Fibroblast of lung (primary cell): ENCODE results near the gene POR.

ENCODE experiments used
- EZH2 ChIP-seq: IDR thresholded peaks from 2 replicates; pipeline ENCODE4 v1.5.1; 2012; ENCODE audit warnings: low read length, control low read depth, mild to moderate bottlenecking; ENCODE audit errors: missing control alignments
- TF ChIP-seq, protein P1 (sequence below), 2 donors: IDR thresholded peaks in 1 of 2; conservative IDR thresholded peaks in 1 of 2; 1 replicate in 1 of 2; 2 replicates in 1 of 2; pipeline ENCODE4 v1.5.1; 2011 to 2012; ENCODE audit warnings: low read length in 2 of 2, control low read depth in 1 of 2, inconsistent platforms in 1 of 2, low read depth in 1 of 2, mild to moderate bottlenecking in 1 of 2

DNA sequence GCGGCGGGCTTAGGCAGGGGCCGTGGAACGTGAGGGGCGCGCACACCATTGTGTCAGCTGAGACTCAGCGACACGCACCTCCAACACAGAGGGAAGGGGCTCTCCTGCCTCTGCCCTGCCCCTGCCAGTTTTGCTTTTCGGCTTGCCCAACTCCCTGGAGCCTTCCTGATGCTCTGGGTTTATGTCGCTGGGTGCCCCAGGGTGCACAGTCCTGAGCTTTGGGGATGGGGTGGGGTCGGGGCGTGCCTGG lies 66.2 kb downstream of the POR start:
- TF ChIP-seq, protein P1, sequence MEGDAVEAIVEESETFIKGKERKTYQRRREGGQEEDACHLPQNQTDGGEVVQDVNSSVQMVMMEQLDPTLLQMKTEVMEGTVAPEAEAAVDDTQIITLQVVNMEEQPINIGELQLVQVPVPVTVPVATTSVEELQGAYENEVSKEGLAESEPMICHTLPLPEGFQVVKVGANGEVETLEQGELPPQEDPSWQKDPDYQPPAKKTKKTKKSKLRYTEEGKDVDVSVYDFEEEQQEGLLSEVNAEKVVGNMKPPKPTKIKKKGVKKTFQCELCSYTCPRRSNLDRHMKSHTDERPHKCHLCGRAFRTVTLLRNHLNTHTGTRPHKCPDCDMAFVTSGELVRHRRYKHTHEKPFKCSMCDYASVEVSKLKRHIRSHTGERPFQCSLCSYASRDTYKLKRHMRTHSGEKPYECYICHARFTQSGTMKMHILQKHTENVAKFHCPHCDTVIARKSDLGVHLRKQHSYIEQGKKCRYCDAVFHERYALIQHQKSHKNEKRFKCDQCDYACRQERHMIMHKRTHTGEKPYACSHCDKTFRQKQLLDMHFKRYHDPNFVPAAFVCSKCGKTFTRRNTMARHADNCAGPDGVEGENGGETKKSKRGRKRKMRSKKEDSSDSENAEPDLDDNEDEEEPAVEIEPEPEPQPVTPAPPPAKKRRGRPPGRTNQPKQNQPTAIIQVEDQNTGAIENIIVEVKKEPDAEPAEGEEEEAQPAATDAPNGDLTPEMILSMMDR (conservative IDR thresholded peaks at IDR 0.05 in 1 of 2, IDR thresholded peaks at IDR 0.05 in 1 of 2; ENCODE audit: low read depth in 1 of 2, low read length in 2 of 2): no peak
- TF ChIP-seq EZH2: no peak
